SK-N-SH (cell line): ENCODE results near the gene POFUT2. TPM values are rescaled to one million over a fixed set of nuclear protein-coding genes. Genes with fewer than 3 reads are reported as not detected.

ENCODE experiments used
- CTCF ChIA-PET: fragments of 300-600, 350-600 bp; formaldehyde crosslinking; extraction: SDS; loops from one replicate; lab custom pipeline; 2021; lab: Yijun Ruan, JAX
- POLR2A ChIA-PET: fragments of 350-600 bp; sonication (Branson Sonifier 250); formaldehyde crosslinking; extraction: SDS; loops from one replicate; lab custom pipeline; 2020; ENCODE audit warnings: antibody characterized with exemption, inconsistent platforms; lab: Yijun Ruan, JAX
- DNase-seq: peaks from one replicate; pipeline ENCODE4 v3.0.0; 2012
- H2AFZ ChIP-seq: fragments of 200-600 bp; sonication (generic); 2 replicates; pipeline ENCODE4 v1.8.1; 2016; ENCODE audit warnings: antibody characterized with exemption, mild to moderate bottlenecking, low read depth
- H3F3A ChIP-seq: fragments of 200-600 bp; sonication (generic); replicated peaks from 2 replicates; pipeline ENCODE3; 2016; ENCODE audit warnings: antibody characterized with exemption, mild to moderate bottlenecking; ENCODE audit not compliant: insufficient read depth
- H3K27ac ChIP-seq, 2 experiments: fragments of 200-500 bp in 1 of 2; fragments of 200-600 bp in 1 of 2; sonication (Bioruptor generic) in 1 of 2; sonication (generic), shearing (Covaris generic) in 1 of 2; 2 replicates each; pipeline versions ENCODE4 v1.5.1 to v1.6.1; 2014 to 2016; ENCODE audit warnings: low read depth in 2 of 2, inconsistent platforms in 1 of 2, low read length in 1 of 2, mild to moderate bottlenecking in 1 of 2, mixed read lengths in 1 of 2
- H3K27me3 ChIP-seq: fragments of 200-600 bp; sonication (generic), shearing (Covaris generic); 2 replicates; pipeline ENCODE4 v1.6.1; 2016; ENCODE audit warnings: mixed run types; ENCODE audit not compliant: insufficient read depth
- H3K36me3 ChIP-seq, 2 experiments: fragments of 200-500 bp in 1 of 2; fragments of 200-600 bp in 1 of 2; sonication (Bioruptor generic) in 1 of 2; sonication (generic) in 1 of 2; replicated peaks in 1 of 2; 2 replicates each; pipeline versions ENCODE3 to v1.5.1; 2014 to 2016; ENCODE audit warnings: low read length in 1 of 2, mild to moderate bottlenecking in 1 of 2; ENCODE audit not compliant: insufficient read depth in 2 of 2, control insufficient read depth in 1 of 2
- H3K4me1 ChIP-seq, 2 experiments: fragments of 200-500 bp in 1 of 2; fragments of 200-600 bp in 1 of 2; sonication (Bioruptor generic) in 1 of 2; sonication (generic), shearing (Covaris generic) in 1 of 2; 2 replicates each; pipeline versions ENCODE4 v1.5.1 to v1.6.1; 2014 to 2016; ENCODE audit warnings: low read depth in 1 of 2, low read length in 1 of 2, mixed run types in 1 of 2; ENCODE audit not compliant: insufficient read depth in 2 of 2, control insufficient read depth in 1 of 2
- H3K4me2 ChIP-seq: fragments of 200-600 bp; sonication (generic), shearing (Covaris generic); 2 replicates; pipeline ENCODE4 v1.6.1; 2017; ENCODE audit warnings: mixed run types
- H3K4me3 ChIP-seq, 2 experiments: fragments of 200-500 bp in 1 of 2; fragments of 200-600 bp in 1 of 2; sonication (Bioruptor generic) in 1 of 2; sonication (generic), shearing (Covaris generic) in 1 of 2; 2 replicates each; pipeline versions ENCODE4 v1.5.1 to v1.8.1; 2014 to 2016; ENCODE audit warnings: low read depth in 2 of 2, inconsistent platforms in 1 of 2, low read length in 1 of 2, mild to moderate bottlenecking in 1 of 2, mixed read lengths in 1 of 2, moderate library complexity in 1 of 2
- H3K79me2 ChIP-seq: fragments of 200-600 bp; sonication (generic); 2 replicates; pipeline ENCODE4 v1.8.1; 2017; ENCODE audit warnings: mild to moderate bottlenecking; ENCODE audit not compliant: insufficient read depth
- H3K9ac ChIP-seq: fragments of 200-600 bp; sonication (generic); 2 replicates; pipeline ENCODE4 v1.6.1; 2017; ENCODE audit warnings: mixed run types
- H3K9me2 ChIP-seq: fragments of 200-600 bp; sonication (generic); 2 replicates; pipeline ENCODE4 v1.6.1; 2017; ENCODE audit warnings: mixed run types
- H3K9me3 ChIP-seq: fragments of 200-600 bp; sonication (generic); 2 replicates; pipeline ENCODE4 v1.6.1; 2017; ENCODE audit warnings: mixed run types, mild to moderate bottlenecking, moderate library complexity
- H4K20me1 ChIP-seq: fragments of 200-600 bp; sonication (generic); 2 replicates; pipeline ENCODE4 v1.6.1; 2017; ENCODE audit warnings: mild to moderate bottlenecking, mixed run types; ENCODE audit not compliant: insufficient read depth
- CHD2 ChIP-seq: fragments of 150-350 bp; IDR thresholded peaks from 2 replicates; pipeline ENCODE4 v1.6.1; 2018; ENCODE audit warnings: low read length; ENCODE audit not compliant: partially characterized antibody
- FOSL2 ChIP-seq: IDR thresholded peaks from 2 replicates; pipeline ENCODE4 v1.4.0; 2012; ENCODE audit warnings: low read depth, mild to moderate bottlenecking, moderate library complexity, borderline replicate concordance
- MAX ChIP-seq: IDR thresholded peaks from 2 replicates; pipeline ENCODE4 v1.4.0; 2012; ENCODE audit warnings: low read depth
- NRF1 ChIP-seq: IDR thresholded peaks from 2 replicates; pipeline ENCODE4 v1.6.1; 2012; ENCODE audit warnings: low read depth, mild to moderate bottlenecking, low read length
- RAD21 ChIP-seq: IDR thresholded peaks from 2 replicates; pipeline ENCODE4 v1.6.1; 2012; ENCODE audit warnings: mild to moderate bottlenecking, low read length
- RCOR1 ChIP-seq: fragments of 150-350 bp; IDR thresholded peaks from 2 replicates; pipeline ENCODE4 v1.6.1; 2017; ENCODE audit warnings: antibody characterized with exemption, low read length
- YY1 ChIP-seq: IDR thresholded peaks from 2 replicates; pipeline ENCODE4 v1.4.0; 2012; ENCODE audit warnings: low read depth, mild to moderate bottlenecking
- WGBS: methylation state at CpG from one replicate; pipeline ENCODE4 v1.1.6; 2017; ENCODE audit warnings: low lambda C conversion rate; 5-methylcytosine and 5-hydroxymethylcytosine counted together
- polyA plus RNA-seq, 3 experiments: library from polyadenylated mRNA; depleted of rRNA; stranded (reverse); fragments of >200 nt; gene quantifications; 2 replicates each; pipeline ENCODE4 v1.2.3, GENCODE V29; 2012
- TF ChIP-seq, protein P1 (sequence below): IDR thresholded peaks from 2 replicates; pipeline ENCODE4 v1.6.1; 2012; ENCODE audit warnings: mild to moderate bottlenecking, low read depth, low read length, moderate library complexity
- TF ChIP-seq, protein P2 (sequence below): fragments of 150-350 bp; IDR thresholded peaks from 2 replicates; pipeline ENCODE4 v1.6.1; 2017; ENCODE audit warnings: antibody characterized with exemption, low read length, low read depth, borderline replicate concordance

POFUT2 gene
- polyA plus RNA-seq, 1 of the 3 experiments (the other 2 are of a cell fraction), result 53.3 TPM

DNA sequence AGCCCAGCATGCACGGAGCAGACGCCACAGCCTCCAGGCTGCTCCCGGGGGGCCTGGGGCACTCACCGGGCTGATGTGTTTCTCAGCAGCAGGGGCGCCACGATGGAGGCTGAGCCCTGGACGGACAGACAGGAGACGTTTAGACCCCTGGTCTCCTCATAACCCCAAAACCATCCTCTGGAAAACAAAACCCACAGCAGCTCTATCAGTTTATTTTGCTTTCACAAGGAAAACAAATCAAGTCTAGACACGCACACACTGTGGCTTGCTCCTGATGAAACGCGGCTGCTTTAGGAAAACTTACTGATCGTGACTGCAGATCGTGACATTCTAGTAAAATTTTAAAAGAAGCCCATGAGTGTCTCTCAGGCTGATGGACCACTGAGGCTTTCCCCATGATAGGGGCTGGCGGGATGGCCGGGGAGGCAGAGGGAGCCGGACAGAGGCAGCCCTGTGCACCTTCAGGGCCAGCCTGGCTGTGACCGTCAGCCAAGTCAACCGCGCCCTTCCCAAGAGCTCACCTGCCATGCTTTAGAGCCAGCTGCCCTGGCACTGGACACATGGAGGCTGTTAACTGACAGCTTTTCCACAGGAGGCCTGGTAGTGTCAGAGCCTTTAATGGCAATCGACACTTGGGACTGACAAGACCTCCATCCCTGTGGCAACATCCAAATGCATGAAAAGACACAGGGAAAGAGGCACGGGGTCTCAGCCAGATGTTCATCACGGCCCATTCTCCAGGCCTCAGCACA, 5.2 kb downstream of the POFUT2 start:
- peaks cover 0 to 6% of the 10 kb centered on the region in 2 experiments; a peak in 1 of 4 replicates for H3K4me1 ChIP-seq
- no peak overlapping the region for H3K4me2 ChIP-seq
- TF ChIP-seq, protein P1, sequence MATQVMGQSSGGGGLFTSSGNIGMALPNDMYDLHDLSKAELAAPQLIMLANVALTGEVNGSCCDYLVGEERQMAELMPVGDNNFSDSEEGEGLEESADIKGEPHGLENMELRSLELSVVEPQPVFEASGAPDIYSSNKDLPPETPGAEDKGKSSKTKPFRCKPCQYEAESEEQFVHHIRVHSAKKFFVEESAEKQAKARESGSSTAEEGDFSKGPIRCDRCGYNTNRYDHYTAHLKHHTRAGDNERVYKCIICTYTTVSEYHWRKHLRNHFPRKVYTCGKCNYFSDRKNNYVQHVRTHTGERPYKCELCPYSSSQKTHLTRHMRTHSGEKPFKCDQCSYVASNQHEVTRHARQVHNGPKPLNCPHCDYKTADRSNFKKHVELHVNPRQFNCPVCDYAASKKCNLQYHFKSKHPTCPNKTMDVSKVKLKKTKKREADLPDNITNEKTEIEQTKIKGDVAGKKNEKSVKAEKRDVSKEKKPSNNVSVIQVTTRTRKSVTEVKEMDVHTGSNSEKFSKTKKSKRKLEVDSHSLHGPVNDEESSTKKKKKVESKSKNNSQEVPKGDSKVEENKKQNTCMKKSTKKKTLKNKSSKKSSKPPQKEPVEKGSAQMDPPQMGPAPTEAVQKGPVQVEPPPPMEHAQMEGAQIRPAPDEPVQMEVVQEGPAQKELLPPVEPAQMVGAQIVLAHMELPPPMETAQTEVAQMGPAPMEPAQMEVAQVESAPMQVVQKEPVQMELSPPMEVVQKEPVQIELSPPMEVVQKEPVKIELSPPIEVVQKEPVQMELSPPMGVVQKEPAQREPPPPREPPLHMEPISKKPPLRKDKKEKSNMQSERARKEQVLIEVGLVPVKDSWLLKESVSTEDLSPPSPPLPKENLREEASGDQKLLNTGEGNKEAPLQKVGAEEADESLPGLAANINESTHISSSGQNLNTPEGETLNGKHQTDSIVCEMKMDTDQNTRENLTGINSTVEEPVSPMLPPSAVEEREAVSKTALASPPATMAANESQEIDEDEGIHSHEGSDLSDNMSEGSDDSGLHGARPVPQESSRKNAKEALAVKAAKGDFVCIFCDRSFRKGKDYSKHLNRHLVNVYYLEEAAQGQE, result no peak
- TF ChIP-seq, all 33 proteins: peak for 0
- Histone ChIP-seq H3K9me2 (no peaks in the 10 kb centered on the region), H4K20me1 (peaks cover 58% of the 10 kb centered on the region), H3K9me3 (no peaks in the 10 kb centered on the region), H3K4me3 (no peak overlapping the region), H3K9ac (no peak overlapping the region), H3F3A (no peaks in the 10 kb centered on the region), H3K36me3 (peaks cover 54 to 82% of the 10 kb centered on the region in 2 experiments), H3K79me2 (peaks cover 56% of the 10 kb centered on the region), H3K27me3 (no peaks in the 10 kb centered on the region), H3K27ac (no peak overlapping the region), H2AFZ (no peak overlapping the region)
- no peak for DNase-seq
- ChIA-PET CTCF (interaction anchor here (15.7 kb wide), 1 partner anchor 143 kb away, joined by 271 read pairs; no protein-coding TSS in a partner anchor), POLR2A (no interaction called here)
- WGBS, result over 99% methylated on average over 13 of the region's 22 CpGs

- Histone ChIP-seq H3K9ac (no peak overlapping the region), H3K27ac (no peak overlapping the region), H3F3A (no peaks in the 10 kb centered on the region), H3K36me3 (peaks cover 59 to 90% of the 10 kb centered on the region in 2 experiments), H3K27me3 (no peaks in the 10 kb centered on the region), H3K79me2 (peaks cover 53% of the 10 kb centered on the region), H3K9me2 (no peaks in the 10 kb centered on the region), H3K4me1 (peaks cover 0 to 6% of the 10 kb centered on the region in 2 experiments; a peak in 1 of 4 replicates), H3K9me3 (no peaks in the 10 kb centered on the region), H2AFZ (no peak overlapping the region), H3K4me2 (no peak overlapping the region), H4K20me1 (peaks cover 56% of the 10 kb centered on the region), H3K4me3 (no peak overlapping the region)
- WGBS, result 98% methylated on average over 7 of the region's 32 CpGs
- ChIA-PET CTCF (interaction anchor here (15.7 kb wide), 1 partner anchor 142 kb away, joined by 271 read pairs; no protein-coding TSS in a partner anchor), POLR2A (no interaction called here)
- no peak for DNase-seq
- no peak for TF ChIP-seq FOSL2
- no peak for TF ChIP-seq YY1
- TF ChIP-seq, protein P2, sequence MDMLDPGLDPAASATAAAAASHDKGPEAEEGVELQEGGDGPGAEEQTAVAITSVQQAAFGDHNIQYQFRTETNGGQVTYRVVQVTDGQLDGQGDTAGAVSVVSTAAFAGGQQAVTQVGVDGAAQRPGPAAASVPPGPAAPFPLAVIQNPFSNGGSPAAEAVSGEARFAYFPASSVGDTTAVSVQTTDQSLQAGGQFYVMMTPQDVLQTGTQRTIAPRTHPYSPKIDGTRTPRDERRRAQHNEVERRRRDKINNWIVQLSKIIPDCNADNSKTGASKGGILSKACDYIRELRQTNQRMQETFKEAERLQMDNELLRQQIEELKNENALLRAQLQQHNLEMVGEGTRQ, result no peak
- TF ChIP-seq MAX, result no peak
- no peak for TF ChIP-seq CHD2
- TF ChIP-seq RAD21, result no peak
- TF ChIP-seq RCOR1, result no peak
- TF ChIP-seq NRF1, result no peak
These were observed 6.0 kb downstream of the POFUT2 start for GRCh38 chr21:45281411-45282282.
